ENCODE results near the gene MAGI2.
"Not testable (repeated sequence)": the region's sequence is repeated elsewhere in the genome, so short reads cannot be mapped to it uniquely, and the experiment has no call there.

The MAGI2 gene

DNA sequence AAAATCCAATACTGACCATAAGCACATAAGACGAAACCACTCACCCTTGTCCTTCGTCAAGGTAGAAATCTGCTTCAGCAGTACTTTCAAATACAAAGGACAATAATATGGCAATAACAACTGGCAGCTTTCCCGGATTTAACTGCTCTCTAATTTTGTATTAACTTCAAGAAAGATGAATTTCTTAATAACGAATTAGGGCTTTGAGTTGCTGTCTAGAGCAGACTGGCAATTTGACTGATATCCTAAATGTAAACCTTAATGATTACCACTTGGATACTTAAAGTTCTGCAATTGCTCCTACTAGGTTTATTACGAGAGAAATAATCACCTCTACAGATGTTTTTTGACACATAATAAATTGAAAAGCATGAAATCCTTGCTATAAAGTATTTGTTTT is 418.7 kb downstream of the MAGI2 start:
- no peaks in the 10 kb centered on the region for H3K27me3 ChIP-seq (ENCODE audit: control insufficient read depth in 1 of 2, insufficient read depth in 2 of 2, low read length in 2 of 2)
- no peaks in the 10 kb centered on the region for H3K4me1 ChIP-seq (ENCODE audit: control insufficient read depth, insufficient read depth, low read length)
- no peaks in the 10 kb centered on the region for H3K36me3 ChIP-seq (ENCODE audit: control insufficient read depth in 2 of 2, insufficient read depth in 2 of 2, low read length in 2 of 2)
- no peaks in the 10 kb centered on the region for H3K9me3 ChIP-seq (ENCODE audit: control insufficient read depth in 2 of 2, low read length in 2 of 2)
- no peak overlapping the region for H3K27ac ChIP-seq (ENCODE audit: low read length)
- H3K9ac ChIP-seq (ENCODE audit: low read length in 2 of 2): no peak overlapping the region
- H3K4me3 ChIP-seq (ENCODE audit: low read length in 2 of 2): no peak overlapping the region

- H3K36me3 ChIP-seq (ENCODE audit: control insufficient read depth in 2 of 2, insufficient read depth in 2 of 2, low read length in 2 of 2); H3K27ac ChIP-seq (ENCODE audit: low read length); H3K9ac ChIP-seq (ENCODE audit: low read length in 2 of 2); H3K4me1 ChIP-seq (ENCODE audit: control insufficient read depth, insufficient read depth, low read length); H3K4me3 ChIP-seq (ENCODE audit: low read length in 2 of 2); H3K27me3 ChIP-seq (ENCODE audit: control insufficient read depth in 1 of 2, insufficient read depth in 2 of 2, low read length in 2 of 2): not testable (repeated sequence)
- peaks cover 3 to 10% of the 10 kb centered on the region in 2 donors for H3K9me3 ChIP-seq (ENCODE audit: control insufficient read depth in 2 of 2, low read length in 2 of 2)
These were observed 433.8 kb downstream of the MAGI2 start for GRCh38 chr7:79019711-79020110.

GRCh38 chr7:79011921-79012320 is 441.5 kb downstream of the MAGI2 start:
- Histone ChIP-seq H3K9me3 (ENCODE audit: control insufficient read depth in 2 of 2, low read length in 2 of 2) (no peaks in the 10 kb centered on the region), H3K4me3 (ENCODE audit: low read length in 2 of 2) (no peak overlapping the region), H3K4me1 (ENCODE audit: control insufficient read depth, insufficient read depth, low read length) (no peaks in the 10 kb centered on the region), H3K27me3 (ENCODE audit: control insufficient read depth in 1 of 2, insufficient read depth in 2 of 2, low read length in 2 of 2) (no peaks in the 10 kb centered on the region), H3K27ac (ENCODE audit: low read length) (no peak overlapping the region), H3K9ac (ENCODE audit: low read length in 2 of 2) (no peak overlapping the region), H3K36me3 (ENCODE audit: control insufficient read depth in 2 of 2, insufficient read depth in 2 of 2, low read length in 2 of 2) (no peaks in the 10 kb centered on the region)

- Histone ChIP-seq H3K4me3 (ENCODE audit: low read length in 2 of 2) (no peak overlapping the region), H3K9me3 (ENCODE audit: control insufficient read depth in 2 of 2, low read length in 2 of 2) (no peaks in the 10 kb centered on the region), H3K36me3 (ENCODE audit: control insufficient read depth in 2 of 2, insufficient read depth in 2 of 2, low read length in 2 of 2) (no peaks in the 10 kb centered on the region), H3K9ac (ENCODE audit: low read length in 2 of 2) (no peak overlapping the region), H3K4me1 (ENCODE audit: control insufficient read depth, insufficient read depth, low read length) (no peaks in the 10 kb centered on the region), H3K27me3 (ENCODE audit: control insufficient read depth in 1 of 2, insufficient read depth in 2 of 2, low read length in 2 of 2) (no peaks in the 10 kb centered on the region), H3K27ac (ENCODE audit: low read length) (no peak overlapping the region)
These were observed 443.8 kb downstream of the MAGI2 start for GRCh38 chr7:79009647-79010046.

DNA sequence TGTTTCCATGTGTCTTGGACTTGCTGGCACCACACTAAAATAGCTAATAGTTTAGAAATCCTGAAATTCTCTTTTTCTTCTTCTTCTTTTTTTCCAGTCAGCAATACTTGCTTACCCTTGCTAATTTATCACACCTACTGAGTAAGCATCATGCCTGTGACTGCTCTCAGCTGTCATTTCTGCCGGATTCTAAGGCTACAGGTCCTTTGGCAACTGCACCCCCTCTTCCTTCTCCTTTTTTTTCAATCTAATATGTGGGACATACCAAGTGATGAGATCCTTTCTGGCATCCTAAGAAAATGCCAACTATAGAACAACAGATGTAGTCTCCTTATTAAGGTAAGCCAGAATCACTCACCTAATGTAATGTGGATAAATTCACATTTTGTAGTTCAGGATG is 444.7 kb downstream of the MAGI2 start:
- Histone ChIP-seq H3K27me3 (ENCODE audit: control insufficient read depth in 1 of 2, insufficient read depth in 2 of 2, low read length in 2 of 2) (no peaks in the 10 kb centered on the region), H3K9ac (ENCODE audit: low read length in 2 of 2) (no peak overlapping the region), H3K9me3 (ENCODE audit: control insufficient read depth in 2 of 2, low read length in 2 of 2) (no peaks in the 10 kb centered on the region), H3K4me1 (ENCODE audit: control insufficient read depth, insufficient read depth, low read length) (no peaks in the 10 kb centered on the region), H3K4me3 (ENCODE audit: low read length in 2 of 2) (no peak overlapping the region), H3K36me3 (ENCODE audit: control insufficient read depth in 2 of 2, insufficient read depth in 2 of 2, low read length in 2 of 2) (no peaks in the 10 kb centered on the region), H3K27ac (ENCODE audit: low read length) (no peak overlapping the region)

- Histone ChIP-seq H3K9me3 (ENCODE audit: control insufficient read depth in 2 of 2, low read length in 2 of 2) (no peaks in the 10 kb centered on the region), H3K9ac (ENCODE audit: low read length in 2 of 2) (no peak overlapping the region), H3K36me3 (ENCODE audit: control insufficient read depth in 2 of 2, insufficient read depth in 2 of 2, low read length in 2 of 2) (no peaks in the 10 kb centered on the region), H3K4me3 (ENCODE audit: low read length in 2 of 2) (no peak overlapping the region), H3K27ac (ENCODE audit: low read length) (no peak overlapping the region), H3K4me1 (ENCODE audit: control insufficient read depth, insufficient read depth, low read length) (no peaks in the 10 kb centered on the region), H3K27me3 (ENCODE audit: control insufficient read depth in 1 of 2, insufficient read depth in 2 of 2, low read length in 2 of 2) (no peaks in the 10 kb centered on the region)
These were observed 457.5 kb downstream of the MAGI2 start for GRCh38 chr7:78996013-78996412.

- H3K36me3 ChIP-seq (ENCODE audit: control insufficient read depth in 2 of 2, insufficient read depth in 2 of 2, low read length in 2 of 2): no peaks in the 10 kb centered on the region
- no peak overlapping the region for H3K27ac ChIP-seq (ENCODE audit: low read length)
- H3K4me1 ChIP-seq (ENCODE audit: control insufficient read depth, insufficient read depth, low read length): no peaks in the 10 kb centered on the region
These were observed 460.1 kb downstream of the MAGI2 start for GRCh38 chr7:78993341-78993740.

DNA sequence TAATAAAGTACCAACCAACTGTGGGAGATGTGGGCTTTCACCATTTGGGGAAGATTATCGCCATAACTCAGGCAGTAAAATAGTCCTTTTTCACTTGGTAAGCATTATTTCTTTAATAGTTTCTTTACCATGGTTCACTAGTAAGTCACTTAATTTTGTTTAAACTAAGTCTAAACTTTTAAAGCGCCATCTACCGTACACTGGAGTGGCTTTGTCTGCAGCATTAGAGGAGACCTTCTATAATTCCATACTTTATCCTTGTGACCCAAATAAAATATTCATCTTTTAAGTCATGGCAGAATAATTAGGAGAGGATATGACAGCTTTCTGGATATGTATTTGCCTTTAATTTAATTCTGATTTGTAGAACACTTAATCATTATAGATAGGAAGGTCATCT is 468.0 kb downstream of the MAGI2 start:
- Histone ChIP-seq H3K27ac (ENCODE audit: low read length) (no peak overlapping the region), H3K27me3 (ENCODE audit: control insufficient read depth in 1 of 2, insufficient read depth in 2 of 2, low read length in 2 of 2) (no peaks in the 10 kb centered on the region), H3K9ac (ENCODE audit: low read length in 2 of 2) (no peak overlapping the region), H3K4me3 (ENCODE audit: low read length in 2 of 2) (no peak overlapping the region), H3K9me3 (ENCODE audit: control insufficient read depth in 2 of 2, low read length in 2 of 2) (no peaks in the 10 kb centered on the region), H3K4me1 (ENCODE audit: control insufficient read depth, insufficient read depth, low read length) (no peaks in the 10 kb centered on the region), H3K36me3 (ENCODE audit: control insufficient read depth in 2 of 2, insufficient read depth in 2 of 2, low read length in 2 of 2) (no peaks in the 10 kb centered on the region)

More at GRCh38 chr7:78993341-78993740, 460.1 kb downstream of the MAGI2 start:
- no peak overlapping the region for H3K9ac ChIP-seq (ENCODE audit: low read length in 2 of 2)
- no peak overlapping the region for H3K4me3 ChIP-seq (ENCODE audit: low read length in 2 of 2)
- no peaks in the 10 kb centered on the region for H3K9me3 ChIP-seq (ENCODE audit: control insufficient read depth in 2 of 2, low read length in 2 of 2)
- H3K27me3 ChIP-seq (ENCODE audit: control insufficient read depth in 1 of 2, insufficient read depth in 2 of 2, low read length in 2 of 2): no peaks in the 10 kb centered on the region

GRCh38 chr7:78983483-78983882 is 470.0 kb downstream of the MAGI2 start:
- H3K9me3 ChIP-seq (ENCODE audit: control insufficient read depth in 2 of 2, low read length in 2 of 2): no peaks in the 10 kb centered on the region
- no peaks in the 10 kb centered on the region for H3K4me1 ChIP-seq (ENCODE audit: control insufficient read depth, insufficient read depth, low read length)
- no peak overlapping the region for H3K9ac ChIP-seq (ENCODE audit: low read length in 2 of 2)
- no peaks in the 10 kb centered on the region for H3K36me3 ChIP-seq (ENCODE audit: control insufficient read depth in 2 of 2, insufficient read depth in 2 of 2, low read length in 2 of 2)
- no peaks in the 10 kb centered on the region for H3K27me3 ChIP-seq (ENCODE audit: control insufficient read depth in 1 of 2, insufficient read depth in 2 of 2, low read length in 2 of 2)
- H3K4me3 ChIP-seq (ENCODE audit: low read length in 2 of 2): no peak overlapping the region
- H3K27ac ChIP-seq (ENCODE audit: low read length): no peak overlapping the region

DNA sequence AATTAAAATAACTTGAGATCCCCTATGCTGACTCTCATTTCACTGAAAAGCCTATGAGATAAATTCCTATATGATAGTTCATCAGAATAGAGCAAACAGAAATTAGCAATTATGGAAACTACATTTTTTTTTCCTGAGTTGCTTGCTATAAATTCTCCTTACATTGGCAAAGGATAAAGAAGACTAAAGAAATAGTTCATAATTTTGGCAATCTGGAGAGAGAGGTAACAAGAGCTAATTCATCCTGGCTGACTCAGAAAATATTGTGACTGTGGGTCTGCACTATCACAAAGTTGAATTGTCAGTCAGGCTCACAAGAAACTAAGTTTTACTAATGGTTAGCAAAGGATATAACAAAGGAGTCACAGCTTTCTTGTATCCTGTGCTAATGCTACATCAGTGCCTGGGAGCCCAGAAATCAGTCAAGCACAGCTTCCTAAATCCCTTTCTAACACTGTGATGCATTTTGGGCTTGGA is 483.0 kb downstream of the MAGI2 start:
- no peaks in the 10 kb centered on the region for H3K36me3 ChIP-seq (ENCODE audit: control insufficient read depth in 2 of 2, insufficient read depth in 2 of 2, low read length in 2 of 2)
- H3K9ac ChIP-seq (ENCODE audit: low read length in 2 of 2): no peak overlapping the region
- H3K9me3 ChIP-seq (ENCODE audit: control insufficient read depth in 2 of 2, low read length in 2 of 2): no peaks in the 10 kb centered on the region
- no peaks in the 10 kb centered on the region for H3K4me1 ChIP-seq (ENCODE audit: control insufficient read depth, insufficient read depth, low read length)
- no peaks in the 10 kb centered on the region for H3K27me3 ChIP-seq (ENCODE audit: control insufficient read depth in 1 of 2, insufficient read depth in 2 of 2, low read length in 2 of 2)
- no peak overlapping the region for H3K27ac ChIP-seq (ENCODE audit: low read length)
- H3K4me3 ChIP-seq (ENCODE audit: low read length in 2 of 2): no peak overlapping the region

DNA sequence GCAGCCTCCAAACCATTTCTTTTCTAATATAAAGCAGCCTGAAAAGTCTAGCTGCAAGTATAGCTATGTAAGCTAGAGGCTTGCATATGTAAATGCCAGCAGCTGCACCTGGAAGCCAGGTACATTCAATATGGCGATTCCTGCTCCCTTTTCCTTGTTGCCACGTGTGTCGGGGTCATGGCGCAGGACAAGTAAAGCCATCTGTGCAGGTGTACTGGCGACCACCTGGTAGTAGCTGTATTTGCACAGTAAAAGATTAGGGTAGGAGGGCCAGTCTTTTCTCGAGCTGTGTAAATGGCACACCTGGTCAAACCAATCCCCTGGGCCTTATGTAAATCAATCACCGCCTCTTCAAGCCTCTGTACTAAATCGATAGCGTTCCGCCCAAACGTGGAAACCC is 484.5 kb downstream of the MAGI2 start:
- H3K4me3 ChIP-seq (ENCODE audit: low read length in 2 of 2): no peak overlapping the region
- no peak overlapping the region for H3K27ac ChIP-seq (ENCODE audit: low read length)
- H3K36me3 ChIP-seq (ENCODE audit: control insufficient read depth in 2 of 2, insufficient read depth in 2 of 2, low read length in 2 of 2): no peaks in the 10 kb centered on the region
- no peaks in the 10 kb centered on the region for H3K9me3 ChIP-seq (ENCODE audit: control insufficient read depth in 2 of 2, low read length in 2 of 2)
- H3K27me3 ChIP-seq (ENCODE audit: control insufficient read depth in 1 of 2, insufficient read depth in 2 of 2, low read length in 2 of 2): no peaks in the 10 kb centered on the region
- no peaks in the 10 kb centered on the region for H3K4me1 ChIP-seq (ENCODE audit: control insufficient read depth, insufficient read depth, low read length)
- H3K9ac ChIP-seq (ENCODE audit: low read length in 2 of 2): no peak overlapping the region
